GM23248 (cell line): ENCODE data around the gene INTS4.

Source experiments
- EZH2 ChIP-seq: fragments of 200-600 bp; sonication (generic); IDR thresholded peaks from 2 replicates; pipeline ENCODE4 v1.6.1; 2018; ENCODE audit warnings: antibody characterized with exemption, mild to moderate bottlenecking; ENCODE audit not compliant: insufficient read depth, poor library complexity, severe bottlenecking
- EZH2phosphoT487 ChIP-seq: fragments of 200-600 bp; sonication (generic); IDR thresholded peaks from 2 replicates; pipeline ENCODE4 v1.6.1; 2018; ENCODE audit warnings: antibody characterized with exemption, moderate library complexity, mild to moderate bottlenecking, low read depth; ENCODE audit not compliant: insufficient read depth

DNA sequence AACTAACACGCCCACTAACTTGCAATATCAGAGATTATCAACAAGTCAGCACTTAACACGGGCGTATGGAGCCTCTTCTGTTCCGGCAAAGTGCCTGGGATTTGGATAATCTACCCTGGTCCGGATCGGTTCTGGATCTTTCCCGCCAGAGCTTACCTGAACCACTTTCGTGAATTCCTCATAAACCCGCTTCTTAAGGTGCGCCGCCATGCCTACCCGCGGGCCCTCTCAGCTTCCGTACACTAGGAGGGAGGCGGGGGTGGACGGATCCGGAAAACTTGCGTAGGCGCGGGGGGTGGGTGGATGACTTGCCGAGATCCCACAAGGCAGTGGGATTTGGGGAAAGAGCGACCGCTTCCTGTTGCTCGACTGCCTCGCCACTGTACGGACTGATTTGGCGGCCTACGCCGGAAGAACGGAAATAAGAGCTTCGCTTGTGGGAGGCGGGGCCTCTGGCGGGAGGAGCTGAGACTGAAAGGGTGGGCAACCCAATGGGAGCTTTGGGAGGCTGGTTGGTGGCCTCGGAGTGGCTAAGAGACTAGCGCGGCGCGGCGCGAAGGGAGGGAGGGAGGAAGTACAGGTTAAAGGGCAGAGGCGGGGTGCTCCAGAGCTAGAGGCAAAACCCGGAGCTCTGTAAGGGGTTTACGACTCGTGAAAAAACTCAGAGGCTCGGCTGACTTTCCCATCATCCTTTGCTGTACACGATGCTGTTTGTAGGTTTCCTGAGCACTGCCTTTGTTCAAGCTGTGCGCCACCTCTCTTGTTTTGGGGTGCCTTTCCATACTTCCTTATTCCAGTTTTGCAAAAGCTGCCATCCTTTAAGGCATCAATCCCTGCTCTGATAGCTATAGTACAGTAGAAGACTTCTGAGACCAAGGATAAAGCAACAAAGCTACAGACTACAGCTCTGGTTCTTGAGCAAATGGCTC lies at the start of gene INTS4:
- TF ChIP-seq EZH2phosphoT487 (no peak), EZH2 (no peak)
